Neural crest cell (in vitro differentiated cells): ENCODE data around the gene MED12L. TPM values are rescaled to one million over a fixed set of nuclear protein-coding genes. Genes with fewer than 3 reads are reported as not detected.

ENCODE experiments used
- DNase-seq: peaks from one replicate; pipeline ENCODE4 v3.0.0; 2021; ENCODE audit warnings: low read depth, mixed read lengths, low spot score
- H3K27ac Mint-ChIP-seq: one replicate; pipeline ENCODE4 v1.8.0; 2021; ENCODE audit warnings: mild to moderate bottlenecking, mixed read lengths; ENCODE audit not compliant: unreplicated experiment
- H3K27me3 Mint-ChIP-seq: 2 replicates; pipeline ENCODE4 v1.8.0; 2021; ENCODE audit warnings: low read depth, mild to moderate bottlenecking, mixed read lengths
- H3K36me3 Mint-ChIP-seq: 2 replicates; pipeline ENCODE4 v1.8.0; 2021; ENCODE audit warnings: low read depth, mild to moderate bottlenecking, mixed read lengths
- H3K4me1 Mint-ChIP-seq: 2 replicates; pipeline ENCODE4 v1.8.0; 2021; ENCODE audit warnings: mixed read lengths
- H3K4me3 Mint-ChIP-seq: one replicate; pipeline ENCODE4 v1.8.0; 2021; ENCODE audit warnings: mild to moderate bottlenecking, mixed read lengths
- H3K9me3 Mint-ChIP-seq: 2 replicates; pipeline ENCODE4 v1.8.0; 2021; ENCODE audit warnings: mixed read lengths
- CTCF ChIP-seq: fragments of 200-600 bp; sonication (generic); conservative IDR thresholded peaks from 2 replicates; pipeline ENCODE4 v1.5.0; 2021; ENCODE audit warnings: antibody characterized with exemption, mild to moderate bottlenecking
- total RNA-seq: library from RNA; stranded (reverse); gene quantifications from 2 replicates; pipeline ENCODE4 v1.2.1, GENCODE V29; 2021

Gene MED12L
- total RNA-seq, 1 donor from 2014 or later: 12.2 TPM

GRCh38 chr3:151431940-151432339 lies 346.5 kb downstream of the MED12L start:
- Mint-ChIP-seq H3K36me3 (peaks cover 4% of the 10 kb centered on the region), H3K4me3 (no peak overlapping the region), H3K27me3 (no peaks in the 10 kb centered on the region), H3K9me3 (no peaks in the 10 kb centered on the region), H3K4me1 (peaks cover 6% of the 10 kb centered on the region), H3K27ac (no peak overlapping the region)
- TF ChIP-seq CTCF: no peak
- no peak for DNase-seq

GRCh38 chr3:151432616-151433372 lies 347.3 kb downstream of the MED12L start:
- Mint-ChIP-seq H3K4me1 (peaks cover 6% of the 10 kb centered on the region), H3K27ac (no peak overlapping the region), H3K4me3 (no peak overlapping the region), H3K36me3 (peaks cover 4% of the 10 kb centered on the region), H3K27me3 (no peaks in the 10 kb centered on the region), H3K9me3 (no peaks in the 10 kb centered on the region)
- no peak for DNase-seq
- no peak for TF ChIP-seq CTCF

GRCh38 chr3:151434151-151434890 lies 348.9 kb downstream of the MED12L start:
- no peak for TF ChIP-seq CTCF
- peaks cover 6% of the 10 kb centered on the region for H3K4me1 Mint-ChIP-seq
- peaks cover 4% of the 10 kb centered on the region for H3K36me3 Mint-ChIP-seq
- H3K27ac Mint-ChIP-seq: no peak overlapping the region
- no peaks in the 10 kb centered on the region for H3K9me3 Mint-ChIP-seq
- H3K4me3 Mint-ChIP-seq: no peak overlapping the region
- no peaks in the 10 kb centered on the region for H3K27me3 Mint-ChIP-seq
- no peak for DNase-seq

GRCh38 chr3:151436675-151437446 lies 351.4 kb downstream of the MED12L start:
- DNase-seq: no peak
- Mint-ChIP-seq H3K36me3 (no peaks in the 10 kb centered on the region), H3K27me3 (no peaks in the 10 kb centered on the region), H3K4me3 (no peak overlapping the region), H3K4me1 (no peaks in the 10 kb centered on the region), H3K9me3 (no peaks in the 10 kb centered on the region), H3K27ac (no peak overlapping the region)
- TF ChIP-seq CTCF: no peak

GRCh38 chr3:151437906-151438305 lies 352.4 kb downstream of the MED12L start:
- no peak overlapping the region for H3K4me3 Mint-ChIP-seq
- H3K4me1 Mint-ChIP-seq: no peaks in the 10 kb centered on the region
- DNase-seq: no peak
- H3K36me3 Mint-ChIP-seq: no peaks in the 10 kb centered on the region
- no peaks in the 10 kb centered on the region for H3K27me3 Mint-ChIP-seq
- H3K9me3 Mint-ChIP-seq: no peaks in the 10 kb centered on the region
- TF ChIP-seq CTCF: no peak
- no peak overlapping the region for H3K27ac Mint-ChIP-seq
